LoVo (cell line): ENCODE data around the gene CRABP2.
A peak's percentile ranks its signal among the peaks of the same experiment; 100 is the strongest.

Experiments used
- DNase-seq: peaks from one replicate; pipeline ENCODE4 v3.0.0-alpha.2; 2016; ENCODE audit warnings: low spot score

Gene CRABP2

DNA sequence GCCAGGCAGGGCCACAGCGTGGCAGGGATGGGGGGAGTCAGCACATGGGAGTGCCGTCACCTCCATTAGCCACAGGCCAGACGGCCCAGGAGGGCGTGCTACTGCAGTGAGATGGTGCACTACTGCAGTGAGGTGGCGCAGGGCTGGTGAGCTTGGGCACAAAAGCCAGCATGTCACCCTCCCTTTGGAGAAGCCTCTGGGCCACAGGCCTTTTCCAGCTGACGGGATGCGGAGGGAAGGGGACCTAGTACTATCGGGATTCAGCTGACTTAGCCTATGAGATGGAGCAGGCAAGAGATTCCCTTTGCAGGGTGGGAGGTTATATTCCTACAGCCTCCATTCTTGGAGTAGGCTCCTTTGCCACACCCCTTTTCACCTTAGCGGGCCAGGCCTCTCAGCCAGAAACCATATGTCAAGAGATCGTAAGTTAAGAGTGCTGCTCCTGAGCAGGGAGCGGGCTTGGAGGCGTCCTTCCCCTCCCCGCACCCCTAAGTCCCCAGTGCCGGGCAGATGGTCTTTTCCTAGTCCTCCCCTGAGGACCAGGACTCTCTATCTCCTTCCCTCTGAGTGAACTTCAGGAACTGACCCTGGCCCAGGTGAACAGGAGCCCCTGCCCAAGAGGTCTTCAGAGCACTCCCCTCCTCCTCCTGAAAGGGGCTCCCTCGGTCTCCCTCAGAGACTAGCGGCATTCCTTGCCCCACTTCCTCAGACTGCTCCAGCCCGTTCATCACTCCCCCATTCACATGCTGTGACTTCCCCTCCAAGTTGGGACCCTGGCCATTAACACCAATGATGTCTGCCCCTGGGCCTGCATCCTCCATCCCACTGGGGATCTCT, 36.4 kb downstream of the CRABP2 start:
- DNase-seq, result no peak

DNA sequence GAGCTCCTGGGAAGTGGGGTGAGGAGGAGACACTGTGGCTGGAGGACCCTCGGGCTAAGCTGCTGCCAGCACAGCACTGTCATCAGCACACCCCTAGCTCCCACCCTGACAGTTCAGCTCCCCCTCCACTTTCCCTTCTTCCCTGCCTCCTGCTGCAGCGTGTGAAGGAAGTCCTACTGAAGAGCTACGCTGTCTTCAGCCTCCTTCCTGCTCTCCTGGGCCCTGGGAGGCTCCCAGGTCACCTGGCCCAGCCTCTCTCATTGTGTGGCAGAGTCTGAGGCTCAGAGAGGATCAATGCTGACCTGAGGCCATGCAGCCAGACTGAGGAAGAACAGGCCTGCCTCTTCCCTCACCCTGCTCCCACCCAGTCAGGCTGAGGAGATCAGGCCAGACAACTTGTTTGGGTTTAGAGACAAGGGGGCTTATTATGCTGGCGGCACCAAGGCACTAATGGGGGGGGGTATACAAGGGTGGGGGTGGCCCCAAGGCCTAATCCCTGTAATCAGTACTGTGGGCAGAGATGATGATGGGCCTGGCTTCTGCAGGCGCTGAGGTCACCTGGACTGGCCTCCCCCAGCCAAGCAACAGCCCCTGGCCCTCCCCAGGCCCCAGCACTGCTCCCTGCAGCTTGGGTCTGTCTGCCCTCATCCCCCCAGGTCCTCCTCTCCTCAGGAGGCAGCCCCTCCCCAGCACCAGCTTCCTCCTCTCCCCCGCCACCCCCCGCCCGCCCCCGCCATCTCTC, 37.2 kb downstream of the CRABP2 start:
- no peak for DNase-seq

DNA sequence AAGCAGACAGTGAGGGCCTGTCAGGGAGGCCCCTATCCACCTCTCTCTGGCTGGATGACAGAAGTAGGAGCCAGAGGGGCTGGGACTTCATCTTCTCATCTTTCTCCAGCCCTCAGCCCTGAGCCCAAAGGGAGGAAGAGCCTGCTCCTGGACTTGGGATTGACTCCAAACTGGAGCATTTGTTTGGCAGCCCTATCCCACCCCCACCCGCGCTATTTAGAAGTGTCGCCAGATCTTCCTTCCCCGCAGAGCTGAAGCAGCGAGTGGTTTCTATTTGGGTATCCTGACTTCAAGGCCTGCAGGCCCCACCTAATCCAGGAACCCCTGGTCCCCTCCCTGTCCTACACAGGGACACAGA, 37.8 kb downstream of the CRABP2 start:
- no peak for DNase-seq

DNA sequence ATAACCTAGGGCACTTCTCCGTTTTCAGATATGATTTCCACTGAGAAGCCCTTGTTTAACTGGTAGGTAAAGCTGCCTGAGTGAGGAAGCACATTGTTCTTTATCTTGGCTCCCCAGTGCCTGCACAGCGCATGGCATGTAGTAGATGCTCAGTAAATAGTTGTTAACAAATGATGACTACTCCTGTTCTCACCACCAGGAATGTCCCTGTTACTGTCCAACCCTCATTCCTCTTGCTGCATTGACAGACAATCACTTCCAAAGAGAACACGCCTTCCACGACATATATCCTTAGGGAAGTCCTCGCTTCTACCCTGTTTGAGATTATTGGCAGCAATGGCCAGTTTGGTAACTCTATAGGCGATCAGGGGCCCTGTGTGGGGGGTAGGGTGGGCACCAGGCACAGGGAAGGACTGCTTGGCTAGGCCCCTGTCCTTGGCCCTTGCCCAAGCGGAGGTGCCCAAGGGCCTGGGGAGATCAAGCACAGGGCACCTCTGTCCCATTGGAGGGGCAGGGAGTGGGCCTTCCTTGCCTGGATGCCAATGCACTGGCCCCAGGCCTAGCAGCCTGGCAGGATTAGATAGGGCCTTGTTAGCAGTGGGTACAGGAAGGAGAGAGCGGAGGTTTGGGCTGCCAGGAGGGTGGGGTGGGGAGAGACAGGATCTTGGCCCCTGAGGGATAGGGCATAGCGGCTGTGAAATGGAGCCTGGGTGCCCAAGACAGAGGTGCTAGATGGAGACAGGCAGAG, 38.3 kb downstream of the CRABP2 start:
- DNase-seq, result no peak

DNA sequence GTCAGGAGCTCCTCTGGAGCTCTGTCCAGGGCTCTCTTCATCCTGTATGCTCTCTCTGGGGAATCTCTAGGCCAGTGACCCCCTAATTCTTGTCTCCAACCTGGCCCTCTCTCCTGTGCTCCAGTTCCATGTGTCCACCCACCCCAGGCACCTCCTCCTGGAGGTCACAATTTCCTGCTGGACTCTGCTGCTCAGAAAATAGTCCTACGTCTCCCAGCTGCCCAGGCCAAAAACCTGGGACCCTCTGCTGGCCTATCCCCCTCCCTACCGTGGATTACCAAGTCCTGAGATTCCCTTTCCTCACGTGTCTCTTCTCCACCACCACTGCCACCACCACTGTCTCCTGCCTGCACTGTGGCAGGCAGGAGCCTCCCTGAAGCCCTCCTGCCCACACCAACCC, 39.8 kb downstream of the CRABP2 start:
- DNase-seq, result no peak

DNA sequence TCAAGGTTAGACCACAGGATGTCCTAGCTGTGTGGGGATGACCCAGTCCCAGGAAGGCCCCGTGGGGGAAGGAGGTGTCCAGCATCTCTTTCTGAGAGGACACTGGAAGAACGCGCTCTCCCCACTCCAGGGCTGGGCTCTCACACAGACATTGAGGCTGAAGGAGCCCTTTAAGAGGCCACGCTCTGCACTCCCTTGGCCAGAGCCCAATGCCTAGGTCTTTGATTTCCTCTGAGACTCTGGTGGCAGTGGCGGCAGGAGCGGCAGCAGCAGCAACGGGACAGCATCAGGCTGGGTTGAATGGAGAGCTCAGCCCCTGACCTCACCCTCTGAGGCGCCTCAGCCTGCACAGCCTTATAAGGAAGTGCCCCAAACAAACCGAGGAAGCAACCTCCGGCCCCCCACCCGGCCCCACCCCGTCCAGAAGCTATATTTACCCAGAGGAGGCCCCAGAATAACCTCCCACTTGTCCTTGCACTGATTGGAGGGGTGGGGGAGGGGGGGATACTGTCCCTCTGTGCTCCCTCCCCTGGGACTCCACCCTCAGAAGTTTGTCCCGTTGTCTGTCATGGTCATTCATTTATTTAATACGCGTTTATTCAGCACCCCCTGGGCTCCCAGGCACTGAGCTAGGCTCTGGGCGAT, 40.5 kb downstream of the CRABP2 start:
- no peak for DNase-seq

DNA sequence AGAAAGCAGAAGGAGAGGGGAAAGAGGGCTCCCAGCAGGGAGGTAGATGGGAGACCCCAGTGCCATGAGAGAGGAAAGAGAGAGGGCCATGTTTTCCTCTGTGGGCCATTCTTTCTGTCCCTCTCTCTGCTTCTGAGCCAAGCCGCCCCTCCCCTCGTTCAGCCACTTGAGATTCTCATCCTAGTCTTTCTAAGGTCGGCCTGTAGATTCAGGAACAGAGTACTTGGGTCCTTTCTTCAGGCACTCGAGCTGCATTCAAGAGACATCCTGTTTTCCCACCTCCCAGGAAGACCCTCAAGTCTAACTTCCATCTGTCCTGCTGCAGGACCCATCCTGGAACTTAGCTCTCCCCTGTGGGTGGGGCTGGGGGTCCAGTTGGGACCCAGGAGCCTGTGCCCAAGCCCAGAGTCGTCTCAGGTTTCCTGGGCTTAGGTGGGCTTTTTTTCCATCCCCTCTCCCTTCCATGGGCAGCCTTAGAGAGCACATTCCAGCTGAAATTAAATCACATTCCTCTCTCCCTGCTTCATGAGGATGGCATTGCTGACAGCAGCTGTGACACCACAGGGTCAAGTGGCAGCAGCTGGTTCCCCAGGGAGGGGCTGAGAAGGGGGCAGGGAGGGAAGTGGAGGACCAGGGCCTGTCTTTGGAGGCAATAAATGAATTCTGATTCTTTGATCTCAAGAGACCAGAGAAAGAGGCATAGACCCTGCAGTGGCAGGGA, 41.2 kb downstream of the CRABP2 start:
- DNase-seq, result no peak

DNA sequence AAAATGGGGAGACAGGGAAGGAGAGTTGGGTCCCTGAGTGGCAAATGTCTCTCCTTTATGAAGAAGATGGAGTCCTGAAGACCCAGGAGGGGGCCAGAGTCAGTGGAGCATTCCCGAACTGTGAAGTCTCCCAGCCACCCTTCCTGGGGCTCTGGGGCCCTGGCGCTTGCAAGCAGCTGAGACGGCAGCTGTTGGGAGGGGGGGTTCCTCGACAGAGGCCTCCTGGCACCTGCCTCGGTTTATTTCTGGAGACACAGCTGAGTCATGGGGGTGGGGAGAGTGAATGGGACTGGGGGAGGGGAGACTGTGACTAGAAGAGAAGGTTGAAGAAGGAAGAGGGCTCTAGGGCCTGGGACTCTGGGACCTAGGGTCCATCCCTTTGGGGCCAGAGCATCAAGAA, 42.2 kb downstream of the CRABP2 start:
- DNase-seq, result no peak

DNA sequence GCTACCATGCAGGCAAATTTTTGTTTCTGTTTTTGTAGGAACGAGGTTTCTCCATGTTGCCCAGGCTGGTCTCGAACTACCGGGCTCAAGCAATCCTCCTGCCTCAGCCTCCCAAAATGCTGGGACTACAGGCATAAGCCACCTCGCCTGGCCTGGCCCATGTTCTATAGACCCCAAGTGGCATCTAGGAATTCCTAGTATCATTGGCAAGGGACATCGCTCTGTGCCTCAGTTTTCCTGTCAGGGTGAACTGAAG, 42.7 kb downstream of the CRABP2 start:
- no peak for DNase-seq

DNA sequence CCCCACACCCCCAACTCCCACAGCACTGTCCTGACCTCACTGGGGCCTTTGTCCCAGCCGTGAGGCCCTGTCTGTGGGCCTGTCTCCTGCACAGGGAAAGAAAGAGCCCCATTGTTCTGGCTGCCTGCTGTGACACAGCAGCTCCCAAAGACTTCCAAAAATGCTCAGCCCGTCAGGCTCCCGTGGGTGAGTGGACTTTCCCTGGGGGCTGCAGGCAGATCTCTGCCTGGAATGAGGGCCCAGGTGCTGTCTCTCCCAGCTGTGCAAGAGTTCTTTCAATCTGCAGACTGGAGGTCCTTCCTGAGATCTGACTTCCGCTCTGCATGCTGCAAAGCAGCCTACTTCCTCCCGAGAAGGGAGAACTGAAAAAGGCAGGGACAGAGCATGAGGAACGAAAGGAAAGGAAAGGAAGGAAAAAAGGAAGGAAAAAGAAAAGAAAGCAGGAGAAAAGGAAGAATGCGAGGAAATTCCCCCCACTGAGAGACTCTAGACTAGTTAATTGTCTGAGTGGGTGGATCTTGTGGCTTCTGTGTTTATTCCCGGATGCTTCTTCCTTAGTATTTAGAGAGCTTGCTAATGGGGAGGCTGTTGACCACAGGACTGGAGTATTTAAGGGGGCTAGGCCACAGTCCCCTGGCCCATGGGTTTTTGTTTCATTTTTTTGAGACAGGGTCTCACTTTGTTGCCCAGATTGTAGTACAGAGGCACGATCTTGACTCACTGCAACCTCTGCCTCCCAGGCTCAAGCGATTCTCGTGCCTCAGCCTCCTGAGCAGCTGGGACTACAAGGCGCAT, 43.2 kb downstream of the CRABP2 start:
- no peak for DNase-seq

DNA sequence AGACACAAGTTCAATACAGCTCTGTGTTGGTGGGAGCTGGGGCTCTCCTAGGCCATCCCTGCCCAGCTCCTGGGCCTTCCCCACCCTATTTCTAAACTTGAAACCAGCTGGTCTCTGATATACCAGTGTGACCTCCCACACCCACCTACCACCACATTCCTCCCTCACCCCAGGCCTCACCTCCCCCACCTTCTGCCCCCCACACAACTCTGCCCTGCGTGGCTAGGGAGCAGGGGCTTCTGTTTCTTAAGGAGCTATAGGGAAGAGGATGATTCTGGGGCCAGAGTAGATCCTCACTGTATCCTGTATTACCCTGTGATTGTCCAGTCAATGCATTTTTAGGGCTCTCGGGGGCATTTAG, 44.7 kb downstream of the CRABP2 start:
- DNase-seq, result no peak

DNA sequence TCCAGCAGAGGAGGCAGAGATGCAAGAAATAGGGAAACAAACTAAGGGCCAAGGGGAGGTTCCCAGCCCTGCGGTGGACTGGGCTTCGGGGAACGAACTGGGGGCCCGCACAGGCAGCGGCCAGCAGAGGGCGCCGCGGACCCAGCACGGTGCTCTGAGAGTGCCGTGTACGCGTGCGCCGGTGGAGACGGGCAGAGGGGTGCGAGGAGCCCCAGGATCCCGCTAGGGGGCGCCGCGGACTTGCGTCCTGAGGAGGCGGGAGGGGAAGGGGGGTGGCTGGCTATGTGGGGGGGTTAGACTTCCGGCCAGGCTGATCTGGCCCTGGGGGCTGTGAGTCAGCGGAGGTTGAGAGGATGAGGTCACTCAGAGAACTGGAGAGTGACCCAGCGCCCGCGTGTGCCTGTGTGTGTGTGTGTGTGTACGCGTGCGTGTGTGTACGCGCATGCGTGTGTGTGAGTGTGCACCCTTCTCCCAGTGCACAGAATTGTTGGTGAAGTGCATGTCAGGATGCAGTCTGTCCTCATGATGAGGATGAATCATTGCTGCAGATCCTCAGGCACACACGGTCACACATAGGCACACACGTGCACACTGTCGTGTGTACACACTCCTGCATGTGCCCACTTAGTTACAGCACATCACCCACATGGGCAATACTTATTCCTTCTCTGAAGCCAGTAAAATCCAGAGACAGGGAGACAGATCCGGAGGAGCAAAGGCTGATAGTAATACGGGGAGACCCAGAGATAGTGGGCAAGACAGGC, 45.2 kb downstream of the CRABP2 start:
- DNase-seq, result peak; percentile 95

DNA sequence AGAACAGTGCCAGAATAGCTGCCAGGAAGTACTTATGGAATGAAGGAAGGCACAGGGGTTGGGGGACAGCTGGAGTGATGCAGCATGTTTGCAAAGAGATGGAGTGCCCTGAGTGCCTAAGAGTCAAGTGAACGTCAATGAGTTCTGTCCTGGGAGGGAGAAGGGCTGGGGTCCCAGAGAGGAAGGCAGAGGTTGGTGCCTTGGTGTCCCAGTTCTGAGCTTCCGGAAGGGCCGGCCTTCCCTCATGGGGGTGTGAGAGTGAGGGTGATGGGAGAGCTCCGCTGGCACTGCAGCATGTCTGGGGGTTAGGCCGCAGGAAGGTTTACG, 45.8 kb downstream of the CRABP2 start:
- DNase-seq, result no peak

DNA sequence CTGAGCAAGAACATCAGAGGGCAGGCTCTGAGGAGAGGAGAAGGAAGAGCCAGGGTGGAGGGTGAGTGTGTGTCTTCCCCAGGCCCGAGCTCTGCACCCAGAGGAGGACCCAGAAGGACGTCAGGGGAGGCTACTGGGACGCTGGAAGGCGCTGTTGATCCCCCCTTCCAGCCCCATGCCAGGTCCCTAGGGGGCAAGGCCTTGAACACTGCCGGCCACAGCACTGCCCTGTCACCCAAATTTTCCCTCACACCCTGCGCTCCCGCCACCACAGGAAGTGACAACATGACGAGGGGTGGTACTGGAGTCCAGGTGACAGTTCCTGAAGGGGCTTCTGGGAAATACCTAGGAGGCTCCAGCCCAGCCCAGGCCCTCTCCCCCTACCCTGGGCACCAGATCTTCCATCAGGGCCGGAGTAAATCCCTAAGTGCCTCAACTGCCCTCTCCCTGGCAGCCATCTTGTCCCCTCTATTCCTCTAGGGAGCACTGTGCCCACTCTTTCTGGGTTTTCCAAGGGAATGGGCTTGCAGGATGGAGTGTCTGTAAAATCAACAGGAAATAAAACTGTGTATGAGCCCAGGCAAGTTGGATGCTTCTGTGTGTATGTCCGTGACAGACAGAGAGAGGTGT, 46.3 kb downstream of the CRABP2 start:
- DNase-seq, result no peak

DNA sequence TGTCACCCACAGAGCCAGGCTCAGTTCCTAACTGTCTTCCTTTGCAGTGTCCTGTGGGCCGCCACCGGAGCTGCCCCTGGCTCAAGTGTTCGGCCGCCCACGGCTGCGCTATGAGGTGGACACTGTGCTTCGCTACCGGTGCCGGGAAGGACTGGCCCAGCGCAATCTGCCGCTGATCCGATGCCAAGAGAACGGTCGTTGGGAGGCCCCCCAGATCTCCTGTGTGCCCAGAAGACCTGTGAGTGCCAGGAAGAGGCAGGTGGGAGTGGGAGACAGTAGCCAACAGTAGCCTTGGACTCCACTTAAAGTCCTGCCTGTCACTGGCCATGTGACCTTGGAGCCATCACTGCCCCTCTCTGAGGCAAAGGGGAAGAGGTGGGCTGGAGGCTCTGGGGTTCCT, 46.9 kb downstream of the CRABP2 start:
- DNase-seq, result no peak

DNA sequence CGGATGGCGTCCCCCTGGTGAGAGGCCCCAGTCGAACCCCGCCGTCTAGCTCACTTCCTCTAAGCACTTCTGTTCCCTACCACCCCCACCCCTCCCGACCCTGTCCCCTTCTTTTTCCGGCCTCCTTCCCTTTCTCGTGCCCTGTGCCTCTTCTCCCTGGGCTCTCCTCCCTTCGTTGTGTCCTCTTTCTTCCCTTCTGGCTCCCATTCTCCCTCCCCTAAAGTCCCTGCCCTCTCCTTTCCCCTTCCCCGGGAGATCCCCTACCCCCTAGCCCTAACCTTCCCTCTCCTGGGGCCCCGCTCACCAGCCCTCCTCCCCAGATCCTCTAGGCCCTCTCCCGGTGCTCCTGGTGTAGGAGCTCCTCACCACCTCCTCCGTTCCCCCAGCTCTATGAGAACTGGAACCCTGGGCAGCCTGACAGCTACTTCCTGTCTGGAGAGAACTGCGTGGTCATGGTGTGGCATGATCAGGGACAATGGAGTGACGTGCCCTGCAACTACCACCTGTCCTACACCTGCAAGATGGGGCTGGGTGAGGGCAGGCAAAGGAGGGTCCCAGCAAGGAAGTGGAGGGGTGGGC, 47.6 kb downstream of the CRABP2 start:
- DNase-seq, result no peak

DNA sequence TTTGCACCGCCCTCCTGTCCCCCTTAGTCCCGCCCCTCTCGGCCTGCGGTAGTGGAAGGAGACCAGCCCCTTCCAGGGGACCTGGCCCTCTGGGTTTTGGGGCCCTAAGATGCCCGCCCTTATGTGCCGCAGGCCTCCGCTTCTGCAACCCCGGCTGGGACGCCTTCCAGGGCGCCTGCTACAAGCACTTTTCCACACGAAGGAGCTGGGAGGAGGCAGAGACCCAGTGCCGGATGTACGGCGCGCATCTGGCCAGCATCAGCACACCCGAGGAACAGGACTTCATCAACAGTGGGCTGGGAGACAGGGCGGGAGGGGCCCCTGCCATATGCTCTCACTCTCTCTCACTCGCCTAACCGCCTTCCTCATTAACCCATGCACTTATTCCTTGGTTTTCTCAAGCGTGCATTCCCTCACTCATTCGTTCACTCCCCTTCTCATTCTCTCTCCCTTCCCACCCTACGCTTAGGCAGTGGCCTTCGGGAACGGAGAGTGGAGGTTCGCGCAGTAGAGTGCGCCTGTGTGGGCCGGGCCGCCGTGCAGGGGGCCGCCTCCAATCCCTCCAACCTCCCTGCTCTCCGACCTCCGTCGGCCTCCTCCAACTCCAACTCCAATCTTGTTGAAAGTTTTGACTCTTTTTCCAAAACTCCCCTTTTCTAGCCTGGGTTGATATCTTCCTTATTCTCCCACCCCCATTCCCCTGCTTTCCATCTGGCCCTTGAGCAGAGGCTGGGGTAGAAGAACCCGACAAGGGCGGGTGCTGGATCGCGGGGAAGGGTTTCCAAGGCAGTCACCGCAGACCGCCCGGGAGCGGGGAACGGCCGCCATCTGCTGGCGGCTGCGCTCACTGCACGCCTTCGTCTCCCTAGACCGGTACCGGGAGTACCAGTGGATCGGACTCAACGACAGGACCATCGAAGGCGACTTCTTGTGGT, 48.3 kb downstream of the CRABP2 start:
- peak; percentile 24 for DNase-seq

DNA sequence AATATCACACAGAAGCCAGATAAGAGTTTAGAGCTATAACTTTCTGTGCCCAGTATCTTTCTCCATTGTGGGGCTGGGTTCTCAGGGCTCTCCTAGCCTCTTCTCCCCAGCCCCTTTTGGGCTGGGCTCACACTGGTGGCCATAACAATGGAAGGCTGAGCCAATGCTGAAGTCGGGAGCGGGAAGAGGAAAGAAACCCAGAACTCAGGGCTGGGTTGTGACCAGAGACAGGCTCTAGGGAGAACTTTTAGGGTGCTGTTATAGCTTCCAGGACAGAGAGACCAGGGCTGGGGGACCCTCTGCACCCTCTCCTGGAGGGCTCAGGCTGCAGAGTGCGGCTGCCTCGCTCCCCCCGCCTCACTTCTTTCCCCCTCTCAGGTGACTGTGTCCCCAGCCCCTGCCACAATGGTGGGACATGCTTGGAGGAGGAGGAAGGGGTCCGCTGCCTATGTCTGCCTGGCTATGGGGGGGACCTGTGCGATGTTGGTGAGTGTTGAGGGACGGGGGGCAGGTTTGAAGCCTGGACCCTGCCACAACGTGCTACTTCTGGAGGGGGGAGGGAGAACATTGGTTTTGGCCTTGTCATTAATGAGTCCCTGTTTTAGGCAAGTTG, 49.4 kb downstream of the CRABP2 start:
- no peak for DNase-seq
